GM18499 (cell line): ENCODE data around the gene LDLRAD4.

Experiments
- ATAC-seq: cut with Tn5 transposase; IDR thresholded peaks from one replicate; pipeline ENCODE4 v1.9.1; 2021; ENCODE audit warnings: moderate number of reproducible peaks; ENCODE audit not compliant: insufficient read depth, unreplicated experiment

The LDLRAD4 gene

GRCh38 chr18:13226533-13227144 is 8.1 kb downstream of the LDLRAD4 start:
- ATAC-seq = no peak

GRCh38 chr18:13227910-13228309 is 9.3 kb downstream of the LDLRAD4 start:
- ATAC-seq = no peak

GRCh38 chr18:13229001-13229671 is 10.6 kb downstream of the LDLRAD4 start:
- ATAC-seq = no peak

GRCh38 chr18:13231151-13231550 is 12.6 kb downstream of the LDLRAD4 start:
- ATAC-seq = no peak

GRCh38 chr18:13232086-13232917 is 13.7 kb downstream of the LDLRAD4 start:
- ATAC-seq = no peak

GRCh38 chr18:13232971-13233786 is 14.6 kb downstream of the LDLRAD4 start:
- no peak for ATAC-seq

- ATAC-seq = no peak
Measured at GRCh38 chr18:13233787-13234783, 15.5 kb downstream of the LDLRAD4 start.

- no peak for ATAC-seq
Measured at GRCh38 chr18:13235421-13235831, 16.9 kb downstream of the LDLRAD4 start.

- ATAC-seq = no peak
Measured at GRCh38 chr18:13235981-13236380, 17.4 kb downstream of the LDLRAD4 start.

- ATAC-seq = no peak
Measured at GRCh38 chr18:13236411-13236810, 17.9 kb downstream of the LDLRAD4 start.

- ATAC-seq = no peak
Measured at GRCh38 chr18:13237073-13237472, 18.5 kb downstream of the LDLRAD4 start.

- no peak for ATAC-seq
Measured at GRCh38 chr18:13237641-13238040, 19.1 kb downstream of the LDLRAD4 start.

GRCh38 chr18:13239171-13239956 is 20.8 kb downstream of the LDLRAD4 start:
- ATAC-seq = no peak

GRCh38 chr18:13240060-13240725 is 21.6 kb downstream of the LDLRAD4 start:
- no peak for ATAC-seq

GRCh38 chr18:13241083-13241892 is 22.7 kb downstream of the LDLRAD4 start:
- ATAC-seq = no peak

GRCh38 chr18:13241893-13242175 is 23.3 kb downstream of the LDLRAD4 start:
- ATAC-seq = no peak

GRCh38 chr18:13242797-13243196 is 24.2 kb downstream of the LDLRAD4 start:
- ATAC-seq = no peak
